ENCODE measurements around the gene PLCXD1. TPM values are rescaled to one million over a fixed set of nuclear protein-coding genes. Genes with fewer than 3 reads are reported as not detected.
A peak's percentile ranks its signal among the peaks of the same experiment; 100 is the strongest.
"Not testable (repeated sequence)": the region's sequence is repeated elsewhere in the genome, so short reads cannot be mapped to it uniquely, and the experiment has no call there.

The PLCXD1 gene
- total RNA-seq, 2 donors from 2014 or later: 18.3 to 61.7 TPM

DNA sequence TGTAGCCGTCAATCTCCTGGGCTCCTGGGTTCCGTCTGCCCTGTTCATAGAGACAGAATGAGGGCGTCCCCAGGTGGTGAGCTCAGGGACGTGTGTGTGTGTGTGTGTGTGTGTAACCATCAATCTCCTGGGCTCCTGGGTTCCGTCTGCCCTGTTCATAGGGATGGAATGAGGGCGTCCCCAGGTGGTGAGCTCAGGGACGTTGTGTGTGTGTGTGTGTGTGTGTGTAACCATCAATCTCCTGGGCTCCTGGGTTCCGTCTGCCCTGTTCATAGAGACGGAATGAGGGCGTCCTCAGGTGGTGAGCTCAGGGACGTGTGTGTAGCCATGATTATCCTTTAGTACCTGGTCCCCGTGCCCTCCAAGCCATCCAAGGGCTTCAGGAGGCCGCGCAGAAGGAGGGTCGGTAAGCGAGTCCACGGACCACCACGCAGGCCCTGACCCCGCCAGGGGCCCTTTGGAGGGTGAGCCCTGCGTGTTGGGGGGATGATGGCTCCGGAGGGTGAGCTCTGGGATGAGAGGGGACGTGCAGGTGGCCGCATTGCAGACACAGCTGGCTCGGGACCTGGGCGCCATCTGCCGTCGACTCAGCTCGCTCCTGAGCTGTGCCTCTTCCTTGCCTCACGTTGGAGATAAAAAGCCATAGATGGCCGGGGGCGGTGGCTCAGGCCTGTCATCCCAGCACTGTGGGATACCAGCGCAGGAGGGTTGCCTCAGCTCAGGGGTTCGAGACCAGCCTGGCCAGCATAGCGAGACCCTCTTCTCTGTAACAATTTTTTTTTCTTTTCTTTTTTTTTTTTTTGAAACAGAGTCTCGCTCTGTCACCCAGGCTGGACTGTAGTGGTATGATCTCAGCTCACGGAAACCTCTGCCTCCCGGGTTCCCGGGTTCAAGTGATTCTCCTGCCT lies 42.8 kb downstream of the PLCXD1 start:
- Mint-ChIP-seq H3K36me3 (no peaks in the 10 kb centered on the region), H3K9me3 (no peaks in the 10 kb centered on the region), H3K27ac (peak overlapping the region; percentile 44 to 68), H3K4me3 (peak overlapping the region; percentile 68), H3K27me3 (peaks cover 0 to 2% of the 10 kb centered on the region in 2 donors), H3K4me1 (ENCODE audit: low read depth in 2 of 2) (peaks cover 9 to 24% of the 10 kb centered on the region in 2 donors)
- DNase-seq (ENCODE audit: low spot score): no peak
- ATAC-seq: no peak

DNA sequence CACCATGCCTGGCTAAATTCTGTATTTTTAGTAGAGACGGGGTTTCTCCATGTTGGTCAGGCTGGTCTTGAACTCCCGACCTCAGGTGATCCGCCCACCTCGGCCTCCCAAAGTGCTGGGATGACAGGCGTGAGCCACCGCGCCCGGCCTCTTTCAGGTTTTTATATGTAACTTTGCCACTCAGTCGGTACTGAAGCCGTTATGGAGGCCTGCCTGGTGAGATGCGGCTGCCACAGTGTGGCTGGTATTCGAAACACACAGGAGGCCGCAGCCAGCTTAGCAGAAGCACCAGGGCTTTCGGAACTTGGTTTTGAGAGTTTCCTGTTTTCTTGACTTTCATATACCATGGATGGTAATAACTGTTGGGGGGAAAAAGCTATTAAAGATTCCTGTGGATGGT lies 43.5 kb downstream of the PLCXD1 start:
- not testable (repeated sequence) for H3K9me3 Mint-ChIP-seq; H3K36me3 Mint-ChIP-seq; DNase-seq (ENCODE audit: low spot score); H3K27me3 Mint-ChIP-seq
- Mint-ChIP-seq H3K4me1 (ENCODE audit: low read depth in 2 of 2) (peaks cover 9 to 24% of the 10 kb centered on the region in 2 donors), H3K27ac (peak overlapping the region in 1 of 2 donors; percentile 68), H3K4me3 (peak overlapping the region; percentile 25)
- peak in 1 of 2 donors; percentile 34 for ATAC-seq

DNA sequence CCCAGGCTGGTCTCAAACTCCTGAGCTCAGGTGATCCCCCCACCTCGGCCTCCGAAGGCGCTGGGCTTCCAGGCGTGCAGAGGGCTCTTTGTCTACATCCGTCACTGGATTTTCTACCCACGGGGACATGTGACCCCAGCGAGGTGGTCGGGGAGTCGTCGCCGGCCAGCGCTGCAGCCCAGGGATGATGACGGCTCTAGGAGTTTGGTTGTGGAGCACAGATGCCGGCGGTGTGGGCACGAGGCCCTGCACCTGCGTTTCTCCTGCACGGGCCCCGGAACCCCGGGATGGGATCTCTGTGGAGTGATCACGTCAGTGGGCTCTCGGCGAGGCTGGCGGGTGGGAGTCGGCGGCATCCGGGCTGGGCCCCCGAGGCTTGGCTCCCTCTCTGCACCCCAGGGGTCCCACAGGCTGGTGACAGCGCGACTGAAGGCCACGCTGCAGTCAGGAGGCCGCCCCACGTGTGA lies 46.5 kb downstream of the PLCXD1 start:
- H3K9me3 Mint-ChIP-seq: no peaks in the 10 kb centered on the region
- H3K4me1 Mint-ChIP-seq (ENCODE audit: low read depth in 2 of 2): peaks cover 9 to 15% of the 10 kb centered on the region in 2 donors
- peaks cover 0 to 2% of the 10 kb centered on the region in 2 donors for H3K27me3 Mint-ChIP-seq
- ATAC-seq (no peak), DNase-seq (ENCODE audit: low spot score) (no peak)
- H3K36me3 Mint-ChIP-seq: no peaks in the 10 kb centered on the region
- H3K4me3 Mint-ChIP-seq: no peak overlapping the region
- H3K27ac Mint-ChIP-seq: no peak overlapping the region

DNA sequence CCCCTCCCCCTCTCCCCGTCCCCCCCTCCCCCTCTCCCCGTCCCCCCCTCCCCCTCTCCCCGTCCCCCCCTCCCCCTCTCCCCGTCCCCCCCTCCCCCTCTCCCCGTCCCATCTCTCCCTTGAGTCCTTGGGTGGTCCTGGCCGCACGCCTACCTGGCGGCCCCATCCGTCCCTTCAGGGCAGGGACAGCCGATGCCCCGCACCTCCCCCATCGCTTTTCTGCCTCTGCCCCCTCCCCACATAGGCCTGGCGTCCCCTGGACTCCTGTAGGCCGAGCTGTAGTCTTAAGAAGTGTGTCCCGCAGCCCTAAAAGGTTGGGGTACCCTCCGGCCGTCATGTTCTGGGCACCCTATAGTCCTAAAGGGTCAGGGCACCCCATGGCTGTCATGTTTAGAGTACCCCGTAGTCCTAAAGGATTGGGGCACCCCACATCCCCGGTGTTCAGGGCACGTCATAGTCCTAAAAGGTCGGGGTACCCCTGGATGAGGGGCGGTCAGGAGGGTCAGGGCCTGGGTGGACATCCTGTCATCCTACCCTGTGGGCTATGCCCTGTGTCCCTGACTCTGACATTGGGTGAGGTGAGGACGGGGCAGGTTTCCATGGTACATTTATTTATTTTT lies 48.2 kb downstream of the PLCXD1 start:
- Mint-ChIP-seq H3K4me3 (no peak overlapping the region), H3K4me1 (ENCODE audit: low read depth in 2 of 2) (peaks cover 0 to 3% of the 10 kb centered on the region in 2 donors), H3K36me3 (no peaks in the 10 kb centered on the region), H3K9me3 (no peaks in the 10 kb centered on the region), H3K27me3 (no peaks in the 10 kb centered on the region), H3K27ac (no peak overlapping the region)
- DNase-seq (ENCODE audit: low spot score) (no peak), ATAC-seq (no peak)

DNA sequence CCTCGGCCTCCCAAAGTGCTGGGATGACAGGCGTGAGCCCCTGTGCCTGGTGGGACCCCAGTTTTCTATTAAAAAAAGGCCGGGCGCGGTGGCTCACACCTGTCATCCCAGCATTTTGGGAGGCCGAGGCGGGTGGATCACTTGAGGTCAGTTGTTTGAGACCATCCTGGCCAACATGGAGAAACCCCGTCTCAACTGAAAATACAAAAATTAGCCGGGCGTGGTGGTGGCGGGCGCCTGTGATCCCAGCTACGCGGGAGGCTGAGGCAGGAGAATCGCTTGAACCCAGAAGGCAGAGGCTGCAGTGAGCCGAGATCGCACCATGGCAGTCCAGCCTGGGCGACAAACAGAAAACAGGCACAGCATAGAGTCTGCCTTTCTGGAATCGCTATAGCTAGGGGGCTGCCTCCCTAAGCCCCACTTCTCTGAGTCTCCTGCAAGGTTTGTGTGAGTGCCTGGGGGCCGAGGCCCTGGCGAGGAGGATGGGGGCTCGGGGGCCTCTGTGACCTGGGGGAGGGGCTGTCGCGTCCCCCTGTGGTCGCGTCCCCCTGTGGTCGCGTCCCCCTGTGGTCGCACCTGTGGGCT lies 49.1 kb downstream of the PLCXD1 start:
- not testable (repeated sequence) for H3K4me3 Mint-ChIP-seq; H3K36me3 Mint-ChIP-seq; H3K4me1 Mint-ChIP-seq (ENCODE audit: low read depth in 2 of 2); H3K27me3 Mint-ChIP-seq; ATAC-seq; DNase-seq (ENCODE audit: low spot score); H3K9me3 Mint-ChIP-seq; H3K27ac Mint-ChIP-seq

DNA sequence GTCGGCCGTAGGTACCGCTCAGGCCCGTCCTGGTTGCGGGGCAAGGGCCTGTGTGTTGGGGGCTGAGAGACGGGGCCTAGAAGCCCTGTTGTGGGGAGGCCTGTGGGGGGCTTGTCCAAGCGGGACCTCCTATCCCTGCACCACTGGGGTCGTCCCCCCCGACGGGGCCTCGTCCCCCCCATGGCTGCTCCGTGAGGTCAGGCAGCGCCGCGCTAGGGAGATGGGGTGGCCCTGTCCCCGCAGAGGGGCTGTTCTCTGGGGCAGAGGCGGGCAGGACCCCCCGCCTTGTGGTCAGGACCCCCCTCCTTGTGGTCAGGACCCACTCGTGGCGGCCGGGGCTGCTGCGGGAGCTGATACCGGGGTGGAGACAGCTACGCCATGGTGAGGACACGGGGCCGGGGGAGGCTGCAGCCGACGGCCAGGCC lies 49.6 kb downstream of the PLCXD1 start:
- no peaks in the 10 kb centered on the region for H3K27me3 Mint-ChIP-seq

DNA sequence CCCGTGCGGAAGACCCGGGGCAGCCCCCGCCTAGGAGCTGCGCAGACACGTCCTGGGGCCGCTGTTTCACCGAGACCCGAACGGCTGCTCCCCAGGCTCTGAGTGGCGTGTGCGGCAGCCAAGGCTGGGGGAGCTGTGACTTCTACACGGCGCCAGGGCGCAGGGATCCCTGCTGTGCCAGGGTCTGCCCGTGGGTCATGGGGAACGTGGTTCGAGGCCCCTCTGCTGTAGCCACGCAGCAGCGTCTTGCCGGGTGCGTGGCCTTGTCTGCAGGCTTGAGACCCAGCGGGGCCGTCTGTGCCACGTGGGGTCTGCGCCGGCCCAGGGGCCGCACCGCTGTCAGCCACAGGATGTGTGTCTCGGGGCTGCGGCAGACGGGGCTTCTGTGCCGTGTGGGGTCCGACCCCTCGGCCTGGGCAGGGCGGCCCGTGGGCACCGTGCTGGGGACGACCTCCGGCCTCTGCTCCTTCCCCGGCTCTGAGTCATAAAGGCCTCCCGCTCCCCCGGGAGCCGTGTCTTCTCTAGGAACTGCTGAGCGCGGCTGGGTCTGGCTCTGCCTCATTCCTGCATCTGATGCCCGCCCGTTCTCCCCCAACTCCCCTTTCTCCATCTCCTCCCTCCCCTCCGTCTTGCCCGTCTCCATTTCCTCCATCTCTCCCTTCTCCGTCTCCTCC lies 50.1 kb downstream of the PLCXD1 start:
- Mint-ChIP-seq H3K27ac (no peak overlapping the region), H3K27me3 (no peaks in the 10 kb centered on the region), H3K4me3 (no peak overlapping the region), H3K4me1 (ENCODE audit: low read depth in 2 of 2) (no peaks in the 10 kb centered on the region), H3K36me3 (peaks cover 2% of the 10 kb centered on the region), H3K9me3 (no peaks in the 10 kb centered on the region)
- peak; percentile 60 to 73 for ATAC-seq
- no peak for DNase-seq (ENCODE audit: low spot score)

More for the DNA sequence above, 49.6 kb downstream of the PLCXD1 start:
- H3K36me3 Mint-ChIP-seq: no peaks in the 10 kb centered on the region
- no peaks in the 10 kb centered on the region for H3K4me1 Mint-ChIP-seq (ENCODE audit: low read depth in 2 of 2)
- ATAC-seq (peak in 1 of 2 donors; percentile 12), DNase-seq (ENCODE audit: low spot score) (no peak)
- no peaks in the 10 kb centered on the region for H3K9me3 Mint-ChIP-seq
- no peak overlapping the region for H3K4me3 Mint-ChIP-seq
- H3K27ac Mint-ChIP-seq: no peak overlapping the region

DNA sequence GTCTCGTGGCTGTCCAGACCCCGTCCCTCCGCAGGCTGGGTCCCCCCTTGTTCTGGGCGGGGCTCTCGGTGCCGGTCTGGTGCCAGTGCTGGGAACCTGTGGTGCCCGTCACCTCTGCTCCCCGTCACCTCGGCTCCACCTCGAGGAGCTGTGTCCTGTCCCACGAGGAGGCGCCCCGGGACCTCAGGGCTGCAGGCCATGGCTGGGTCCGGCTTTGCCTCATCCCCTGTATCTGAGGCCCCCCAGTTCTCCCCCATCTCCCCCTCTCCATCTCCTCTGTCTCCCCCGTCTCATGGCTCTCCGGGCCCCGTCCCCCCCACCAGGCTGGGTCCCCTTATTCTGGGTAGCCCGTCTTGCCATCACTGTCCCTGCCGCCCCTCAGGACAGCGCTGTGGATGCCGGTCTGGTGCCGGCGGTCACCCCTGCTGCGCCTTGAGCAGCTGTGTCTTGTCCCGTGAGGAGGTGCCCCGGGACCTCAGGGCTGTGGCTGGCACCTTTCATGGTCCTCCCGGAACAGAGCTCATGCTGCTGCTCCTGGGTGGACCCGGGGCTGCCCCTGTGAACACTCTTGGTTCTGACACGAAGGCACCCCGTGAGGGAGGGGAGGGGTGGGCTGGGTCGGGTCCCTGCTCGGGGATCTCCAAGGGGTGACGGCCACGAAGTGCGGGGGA lies 50.8 kb downstream of the PLCXD1 start:
- ATAC-seq (no peak), DNase-seq (ENCODE audit: low spot score) (no peak)
- H3K27me3 Mint-ChIP-seq: no peaks in the 10 kb centered on the region
- H3K4me3 Mint-ChIP-seq: no peak overlapping the region
- peaks cover 6% of the 10 kb centered on the region for H3K36me3 Mint-ChIP-seq
- H3K9me3 Mint-ChIP-seq: no peaks in the 10 kb centered on the region
- no peaks in the 10 kb centered on the region for H3K4me1 Mint-ChIP-seq (ENCODE audit: low read depth in 2 of 2)
- H3K27ac Mint-ChIP-seq: no peak overlapping the region

DNA sequence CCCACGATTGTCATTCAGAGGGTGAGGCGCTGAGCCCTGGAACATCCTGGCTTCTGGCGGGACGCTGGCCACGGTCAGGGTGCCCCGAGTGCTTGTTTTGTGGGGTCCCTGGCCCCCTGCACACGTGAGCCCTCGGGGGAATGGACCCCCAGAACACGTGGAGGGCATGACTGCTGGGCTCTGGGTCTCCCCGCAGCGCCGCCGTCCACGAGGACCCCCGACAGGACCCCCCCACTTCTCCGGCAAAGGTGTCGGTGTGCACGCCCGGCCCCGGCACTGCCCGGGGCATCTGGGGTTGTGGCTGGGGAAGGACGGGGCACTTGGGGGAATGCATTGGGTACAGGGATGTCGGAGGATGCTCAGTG lies 51.3 kb downstream of the PLCXD1 start:
- no peak for ATAC-seq
- H3K4me3 Mint-ChIP-seq: no peak overlapping the region
- H3K9me3 Mint-ChIP-seq: no peaks in the 10 kb centered on the region
- peaks cover 6% of the 10 kb centered on the region for H3K36me3 Mint-ChIP-seq
- no peak for DNase-seq (ENCODE audit: low spot score)
- H3K4me1 Mint-ChIP-seq (ENCODE audit: low read depth in 2 of 2): no peaks in the 10 kb centered on the region
- no peaks in the 10 kb centered on the region for H3K27me3 Mint-ChIP-seq
- no peak overlapping the region for H3K27ac Mint-ChIP-seq

DNA sequence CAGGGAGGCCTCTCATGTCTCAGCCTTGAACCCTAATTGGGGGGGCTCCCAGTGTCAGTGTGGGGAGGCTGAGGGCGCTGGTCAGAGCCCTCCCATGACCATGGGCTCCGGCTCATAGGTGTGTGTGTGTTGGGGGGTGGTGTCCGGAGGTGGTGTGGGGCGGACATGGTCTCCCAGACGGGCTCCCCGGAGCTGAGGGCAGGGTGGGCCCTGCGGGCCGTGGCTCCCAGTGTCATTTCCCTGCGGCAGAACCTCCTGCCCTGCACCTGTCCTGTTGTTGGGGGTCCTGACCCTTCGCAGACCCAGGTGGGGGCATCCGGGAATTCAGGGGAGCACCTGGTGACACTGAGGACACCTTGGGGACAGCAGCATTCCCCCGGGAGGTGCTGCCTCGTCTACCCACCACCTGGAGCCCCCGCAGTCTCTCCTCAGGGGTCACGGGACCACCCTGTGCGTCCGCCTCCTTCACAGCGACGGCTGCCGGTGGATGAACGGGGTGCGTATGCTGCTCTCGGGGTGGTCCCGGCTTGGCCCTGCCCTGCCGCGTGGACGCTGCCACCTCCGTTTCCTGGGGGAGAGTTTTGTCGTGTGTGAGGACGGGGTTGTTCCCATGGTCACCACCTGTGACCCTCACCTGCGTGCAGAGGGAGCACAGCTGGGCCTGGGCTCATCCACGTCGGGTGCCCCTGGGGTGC lies 51.9 kb downstream of the PLCXD1 start:
- DNase-seq (ENCODE audit: low spot score) (no peak), ATAC-seq (no peak)
- no peaks in the 10 kb centered on the region for H3K9me3 Mint-ChIP-seq
- H3K4me3 Mint-ChIP-seq: no peak overlapping the region
- no peaks in the 10 kb centered on the region for H3K27me3 Mint-ChIP-seq
- no peak overlapping the region for H3K27ac Mint-ChIP-seq
- peaks cover 6% of the 10 kb centered on the region for H3K36me3 Mint-ChIP-seq
- H3K4me1 Mint-ChIP-seq (ENCODE audit: low read depth in 2 of 2): no peaks in the 10 kb centered on the region

DNA sequence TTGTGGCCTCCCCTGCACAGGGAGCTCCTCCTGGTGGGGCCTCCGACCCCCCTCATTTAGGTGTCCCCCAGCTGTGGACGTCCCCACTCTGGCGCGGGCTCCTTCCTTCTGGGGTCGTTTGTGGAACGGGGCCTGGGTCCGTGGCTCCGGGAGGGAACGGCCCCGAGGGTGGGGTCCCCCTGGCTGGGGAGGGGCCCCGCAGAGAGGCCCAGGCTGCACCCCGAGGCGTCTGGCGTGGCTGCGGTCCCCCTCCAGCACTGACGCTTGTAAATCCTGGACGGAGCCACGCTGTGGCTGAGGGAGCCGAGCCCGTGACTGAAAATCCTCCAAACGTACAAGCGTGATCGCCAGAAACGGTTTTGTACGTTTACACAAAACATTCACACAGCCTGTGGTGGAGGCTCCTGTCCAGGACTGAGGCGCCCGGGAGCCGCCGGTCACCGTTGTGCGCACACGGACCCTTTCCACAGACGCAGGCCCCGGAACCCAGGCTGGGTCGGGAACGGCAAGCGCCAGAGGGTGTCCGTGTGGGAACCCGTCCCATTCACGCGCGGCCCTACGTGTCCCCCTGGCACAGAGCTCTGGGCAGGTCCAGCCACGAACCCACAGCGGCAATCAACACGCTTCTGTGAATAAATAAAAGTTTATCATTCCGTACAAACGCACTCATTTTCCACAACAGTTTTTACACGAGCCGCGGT lies 52.6 kb downstream of the PLCXD1 start:
- Mint-ChIP-seq H3K9me3 (no peaks in the 10 kb centered on the region), H3K4me1 (ENCODE audit: low read depth in 2 of 2) (no peaks in the 10 kb centered on the region), H3K4me3 (no peak overlapping the region), H3K36me3 (peaks cover 6% of the 10 kb centered on the region), H3K27me3 (no peaks in the 10 kb centered on the region), H3K27ac (no peak overlapping the region)
- no peak for DNase-seq (ENCODE audit: low spot score)
- ATAC-seq: no peak

DNA sequence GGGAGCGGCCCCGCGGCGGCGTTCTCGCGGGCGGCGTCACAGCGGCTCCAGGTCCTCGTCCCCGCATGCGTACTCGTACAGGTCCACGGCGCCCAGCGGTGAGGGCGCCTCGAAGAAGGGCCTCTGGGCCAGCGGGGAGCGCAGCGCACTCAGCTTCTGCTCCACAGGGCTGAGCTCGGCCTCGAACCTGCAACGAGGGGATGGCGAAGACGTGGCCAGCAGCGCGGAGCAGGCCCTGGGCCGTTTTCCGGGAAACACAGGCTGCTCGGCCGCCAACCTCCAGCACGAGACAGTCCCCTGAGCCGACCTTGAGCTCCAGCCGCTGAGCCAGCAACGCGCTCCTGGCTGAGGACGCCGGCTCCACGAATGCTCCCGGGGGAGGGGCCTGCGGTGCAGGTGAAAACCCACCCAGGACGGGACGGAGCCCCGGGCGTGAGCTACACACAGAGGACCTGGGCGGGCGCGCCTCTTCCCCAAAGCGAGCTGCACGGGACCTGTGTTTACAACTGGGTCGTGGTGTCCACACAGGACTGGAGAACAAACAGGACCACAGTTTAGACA lies 53.2 kb downstream of the PLCXD1 start:
- no peaks in the 10 kb centered on the region for H3K9me3 Mint-ChIP-seq
- no peak overlapping the region for H3K4me3 Mint-ChIP-seq
- H3K36me3 Mint-ChIP-seq: peaks cover 6% of the 10 kb centered on the region
- DNase-seq (ENCODE audit: low spot score) (no peak), ATAC-seq (no peak)
- no peaks in the 10 kb centered on the region for H3K27me3 Mint-ChIP-seq
- H3K27ac Mint-ChIP-seq: no peak overlapping the region
- H3K4me1 Mint-ChIP-seq (ENCODE audit: low read depth in 2 of 2): no peaks in the 10 kb centered on the region

All from natural killer cell treated with Interleukin-12 subunit alpha and Interleukin-12 subunit beta and Interleukin-15 and Interleukin-18, amount 100 ng/mL, for 72 hours (primary cell).